HEK293 (cell line): Measurements from ENCODE around the gene EEF1A2.

Experiments
- CTCF ChIA-PET: fragments of 350-600 bp; formaldehyde crosslinking; extraction: SDS; loops from one replicate; lab custom pipeline; 2021; ENCODE audit warnings: antibody characterized with exemption; lab: Yijun Ruan, JAX
- POLR2A ChIA-PET: fragments of 300-600 bp; formaldehyde crosslinking; extraction: SDS; loops from one replicate; lab custom pipeline; 2020; ENCODE audit warnings: antibody characterized with exemption, inconsistent platforms; lab: Yijun Ruan, JAX
- H3K27ac ChIP-seq: fragments of 200-500 bp; sonication (Bioruptor generic); 2 replicates; pipeline ENCODE4 v1.5.1; 2014; ENCODE audit warnings: low read depth, low read length, control low read depth, inconsistent platforms; ENCODE audit errors: extremely low read depth
- H3K36me3 ChIP-seq, 2 experiments: fragments of 200-500 bp in 1 of 2; sonication (Bioruptor generic) in 1 of 2; 1 replicate in 1 of 2; 2 replicates in 1 of 2; pipeline ENCODE4 v1.5.1; 2014 to 2017; ENCODE audit warnings: inconsistent platforms in 2 of 2, low read length in 2 of 2; ENCODE audit not compliant: control insufficient read depth in 2 of 2, insufficient read depth in 1 of 2
- H3K4me1 ChIP-seq: fragments of 200-500 bp; sonication (Bioruptor generic); 2 replicates; pipeline ENCODE4 v1.5.1; 2014; ENCODE audit warnings: mild to moderate bottlenecking, low read length, inconsistent platforms; ENCODE audit not compliant: control insufficient read depth, insufficient read depth
- H3K4me3 ChIP-seq: 2 replicates; pipeline ENCODE4 v1.5.1; 2011; ENCODE audit warnings: low read depth, mild to moderate bottlenecking, control low read depth, low read length, moderate library complexity
- H3K9me3 ChIP-seq: fragments of 200-500 bp; sonication (Bioruptor generic); 2 replicates; pipeline ENCODE4 v1.5.1; 2014; ENCODE audit warnings: low read depth, low read length, inconsistent platforms; ENCODE audit not compliant: control insufficient read depth, insufficient read depth
- BCL11A ChIP-seq: fragments of 450-650 bp; formaldehyde crosslinking; IDR thresholded peaks from 2 replicates; pipeline ENCODE4 v1.5.1; 2016; ENCODE audit warnings: low read depth, missing biosample characterization, missing genetic modification characterization
- GLIS1 ChIP-seq: fragments of 450-650 bp; formaldehyde crosslinking; IDR thresholded peaks from 2 replicates; pipeline ENCODE4 v1.5.1; 2016; ENCODE audit warnings: missing biosample characterization, missing genetic modification characterization
- HOXA7 ChIP-seq: sonication (generic); formaldehyde crosslinking; IDR thresholded peaks from 2 replicates; pipeline ENCODE4 v1.8.1; 2022; ENCODE audit warnings: missing genetic modification reagents, borderline replicate concordance
- HOXD13 ChIP-seq: sonication (generic); formaldehyde crosslinking; IDR thresholded peaks from 2 replicates; pipeline ENCODE4 v1.8.0; 2022; ENCODE audit warnings: missing genetic modification reagents, borderline replicate concordance
- IKZF3 ChIP-seq: fragments of 450-650 bp; IDR thresholded peaks from 2 replicates; pipeline ENCODE4 v1.5.0; 2018; ENCODE audit warnings: missing biosample characterization, mild to moderate bottlenecking, missing genetic modification characterization, moderate library complexity
- PATZ1 ChIP-seq: fragments of 450-650 bp; formaldehyde crosslinking; IDR thresholded peaks from 2 replicates; pipeline ENCODE4 v1.5.1; 2016; ENCODE audit warnings: missing biosample characterization, missing genetic modification characterization
- PRDM6 ChIP-seq: fragments of 450-650 bp; formaldehyde crosslinking; IDR thresholded peaks from 2 replicates; pipeline ENCODE4 v1.5.1; 2017; ENCODE audit warnings: missing biosample characterization, missing genetic modification characterization
- SP7 ChIP-seq: fragments of 450-650 bp; formaldehyde crosslinking; IDR thresholded peaks from 2 replicates; pipeline ENCODE4 v1.5.1; 2016; ENCODE audit warnings: missing biosample characterization, missing genetic modification characterization
- ZBTB21 ChIP-seq: fragments of 450-650 bp; formaldehyde crosslinking; IDR thresholded peaks from 2 replicates; pipeline ENCODE4 v1.5.1; 2017; ENCODE audit warnings: missing biosample characterization, missing genetic modification characterization
- ZNF114 ChIP-seq: fragments of 450-650 bp; formaldehyde crosslinking; IDR thresholded peaks from 2 replicates; pipeline ENCODE4 v1.5.0; 2017; ENCODE audit warnings: missing biosample characterization, missing genetic modification characterization
- ZNF221 ChIP-seq: fragments of 450-650 bp; formaldehyde crosslinking; IDR thresholded peaks from 2 replicates; pipeline ENCODE4 v1.5.1; 2017; ENCODE audit warnings: missing biosample characterization, missing genetic modification characterization, borderline replicate concordance
- ZNF24 ChIP-seq: fragments of 450-650 bp; formaldehyde crosslinking; IDR thresholded peaks from 2 replicates; pipeline ENCODE4 v1.5.1; 2016; ENCODE audit warnings: missing biosample characterization, missing genetic modification characterization
- ZNF335 ChIP-seq: fragments of 450-650 bp; formaldehyde crosslinking; conservative IDR thresholded peaks from 2 replicates; pipeline ENCODE4 v1.5.1; 2016; ENCODE audit warnings: missing biosample characterization, missing genetic modification characterization
- ZNF341 ChIP-seq: fragments of 450-650 bp; formaldehyde crosslinking; IDR thresholded peaks from 2 replicates; pipeline ENCODE4; 2016; ENCODE audit warnings: low read depth, missing biosample characterization, missing genetic modification characterization
- ZNF514 ChIP-seq: fragments of 450-650 bp; formaldehyde crosslinking; IDR thresholded peaks from 2 replicates; pipeline ENCODE4 v1.5.1; 2016; ENCODE audit warnings: missing biosample characterization, missing genetic modification characterization
- ZNF530 ChIP-seq: fragments of 450-650 bp; formaldehyde crosslinking; IDR thresholded peaks from 2 replicates; pipeline ENCODE4 v1.5.1; 2016; ENCODE audit warnings: low read depth, missing biosample characterization, missing genetic modification characterization
- ZNF596 ChIP-seq: fragments of 450-650 bp; IDR thresholded peaks from 2 replicates; pipeline ENCODE4 v1.5.0; 2018; ENCODE audit warnings: missing biosample characterization, mild to moderate bottlenecking, missing genetic modification characterization, moderate library complexity
- ZNF654 ChIP-seq: fragments of 450-650 bp; formaldehyde crosslinking; IDR thresholded peaks from 2 replicates; pipeline ENCODE4 v1.5.1; 2016; ENCODE audit warnings: low read depth, missing biosample characterization, missing genetic modification characterization
- ZNF670 ChIP-seq: fragments of 450-650 bp; formaldehyde crosslinking; IDR thresholded peaks from 2 replicates; pipeline ENCODE4 v1.5.1; 2016; ENCODE audit warnings: missing biosample characterization, missing genetic modification characterization, low read depth
- ZNF791 ChIP-seq: fragments of 450-650 bp; formaldehyde crosslinking; IDR thresholded peaks from 2 replicates; pipeline ENCODE4 v1.5.1; 2016; ENCODE audit warnings: missing biosample characterization, missing genetic modification characterization
- ZSCAN23 ChIP-seq: fragments of 450-650 bp; formaldehyde crosslinking; IDR thresholded peaks from 2 replicates; pipeline ENCODE4 v1.5.1; 2016; ENCODE audit warnings: missing biosample characterization, missing genetic modification characterization
- ZSCAN4 ChIP-seq: fragments of 450-650 bp; formaldehyde crosslinking; IDR thresholded peaks from 2 replicates; pipeline ENCODE4 v1.5.1; 2017; ENCODE audit warnings: missing biosample characterization, missing genetic modification characterization
- TF ChIP-seq, protein P1 (sequence below): fragments of 450-650 bp; formaldehyde crosslinking; IDR thresholded peaks from 2 replicates; pipeline ENCODE4 v1.5.1; 2017; ENCODE audit warnings: missing biosample characterization, mild to moderate bottlenecking, missing genetic modification characterization, moderate library complexity
- TF ChIP-seq, protein P2 (sequence below): fragments of 450-650 bp; formaldehyde crosslinking; IDR thresholded peaks from 2 replicates; pipeline ENCODE4 v1.5.1; 2016; ENCODE audit warnings: missing biosample characterization, missing genetic modification characterization

EEF1A2 gene

GRCh38 chr20:63519668-63520503 is 21.0 kb upstream of the EEF1A2 start (continued):
- peak; percentile 54 for TF ChIP-seq SP7
- TF ChIP-seq ZNF791, result no peak
- no peak for TF ChIP-seq ZNF221 (tag by site-specific recombination)
- no peak for TF ChIP-seq HOXA7
- TF ChIP-seq GLIS1, result peak; percentile 47
- peak; percentile 89 for TF ChIP-seq ZNF335
- no peak for TF ChIP-seq ZNF670 (tag by site-specific recombination)

GRCh38 chr20:63518946-63519667 is 20.2 kb upstream of the EEF1A2 start:
- Histone ChIP-seq H3K36me3 (peaks cover 0 to 24% of the 10 kb centered on the region in 2 experiments; a peak in 1 of 3 replicates), H3K4me3 (no peak overlapping the region), H3K27ac (no peak overlapping the region), H3K4me1 (no peaks in the 10 kb centered on the region), H3K9me3 (no peaks in the 10 kb centered on the region)
- POLR2A ChIA-PET, result interaction anchor here (0.6 to 2.4 kb wide), 3 partner anchors 15 to 22 kb away, joined by 3 to 6 read pairs (median 3); no protein-coding TSS in a partner anchor
- CTCF ChIA-PET, result interaction anchor here (2.8 kb wide), 1 partner anchor 22 kb away, joined by 12 read pairs; no protein-coding TSS in a partner anchor
- TF ChIP-seq ZNF654 (tag by site-specific recombination), result no peak
- TF ChIP-seq ZNF341 (tag by site-specific recombination), result no peak
- no peak for TF ChIP-seq IKZF3
- no peak for TF ChIP-seq ZNF530 (tag by site-specific recombination)
- no peak for TF ChIP-seq ZBTB21
- TF ChIP-seq, protein P1, sequence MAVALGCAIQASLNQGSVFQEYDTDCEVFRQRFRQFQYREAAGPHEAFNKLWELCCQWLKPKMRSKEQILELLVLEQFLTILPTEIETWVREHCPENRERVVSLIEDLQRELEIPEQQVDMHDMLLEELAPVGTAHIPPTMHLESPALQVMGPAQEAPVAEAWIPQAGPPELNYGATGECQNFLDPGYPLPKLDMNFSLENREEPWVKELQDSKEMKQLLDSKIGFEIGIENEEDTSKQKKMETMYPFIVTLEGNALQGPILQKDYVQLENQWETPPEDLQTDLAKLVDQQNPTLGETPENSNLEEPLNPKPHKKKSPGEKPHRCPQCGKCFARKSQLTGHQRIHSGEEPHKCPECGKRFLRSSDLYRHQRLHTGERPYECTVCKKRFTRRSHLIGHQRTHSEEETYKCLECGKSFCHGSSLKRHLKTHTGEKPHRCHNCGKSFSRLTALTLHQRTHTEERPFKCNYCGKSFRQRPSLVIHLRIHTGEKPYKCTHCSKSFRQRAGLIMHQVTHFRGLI (tag by site-specific recombination), result peak; percentile 33; the same call in 1 of the 2 replicates

DNA sequence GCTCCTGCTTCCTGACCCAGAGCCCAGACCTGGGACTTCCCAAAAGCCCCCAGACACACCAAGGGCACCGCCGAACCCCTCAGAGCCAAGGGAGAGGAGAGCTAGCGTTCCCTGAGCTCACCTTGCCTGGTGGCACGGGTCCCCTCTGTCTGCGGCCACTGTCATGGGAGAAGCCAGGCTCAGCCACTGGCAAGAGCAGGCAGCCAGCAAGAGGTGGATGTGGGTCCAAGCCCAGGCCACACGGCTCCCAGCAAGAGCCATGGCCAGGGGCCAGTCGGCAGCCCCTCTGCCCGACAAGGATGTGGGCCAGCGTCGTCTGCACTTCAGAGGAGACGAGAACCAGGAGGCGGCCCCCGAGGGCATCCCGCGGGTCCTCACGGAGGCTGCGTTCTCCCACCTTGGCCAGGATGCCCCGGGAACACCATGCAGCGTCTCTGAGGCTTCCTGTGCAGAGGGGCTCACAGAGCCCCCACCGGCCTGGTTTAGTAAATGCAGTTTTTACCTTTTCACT is 19.5 kb upstream of the EEF1A2 start:
- Histone ChIP-seq H3K4me3 (no peak overlapping the region), H3K4me1 (no peaks in the 10 kb centered on the region), H3K27ac (no peak overlapping the region), H3K9me3 (no peaks in the 10 kb centered on the region), H3K36me3 (peaks cover 0 to 20% of the 10 kb centered on the region in 2 experiments; a peak in 1 of 3 replicates)
- no peak for TF ChIP-seq BCL11A (tag by site-specific recombination)
- TF ChIP-seq ZNF596, result no peak
- TF ChIP-seq ZBTB21, result no peak
- no peak for TF ChIP-seq ZNF221 (tag by site-specific recombination)
- no peak for TF ChIP-seq ZSCAN4 (tag by site-specific recombination)
- no peak for TF ChIP-seq ZNF24 (tag by site-specific recombination)
- TF ChIP-seq ZNF514 (tag by site-specific recombination), result no peak
- TF ChIP-seq, protein P2, sequence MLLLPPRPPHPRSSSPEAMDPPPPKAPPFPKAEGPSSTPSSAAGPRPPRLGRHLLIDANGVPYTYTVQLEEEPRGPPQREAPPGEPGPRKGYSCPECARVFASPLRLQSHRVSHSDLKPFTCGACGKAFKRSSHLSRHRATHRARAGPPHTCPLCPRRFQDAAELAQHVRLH, result no peak
- TF ChIP-seq PRDM6, result no peak
- TF ChIP-seq PATZ1 (tag by site-specific recombination), result no peak
- TF ChIP-seq ZNF114, result no peak
- TF ChIP-seq HOXD13, result no peak
- TF ChIP-seq ZSCAN23, result no peak
- CTCF ChIA-PET, result interaction anchor here (2.8 kb wide), 1 partner anchor 22 kb away, joined by 12 read pairs; no protein-coding TSS in a partner anchor
- POLR2A ChIA-PET, result interaction anchor here (0.6 to 1.3 kb wide), 2 partner anchors 18 to 22 kb away, joined by 3 read pairs; no protein-coding TSS in a partner anchor
